Vagina (tissue), 2 donors: ENCODE results near the gene FAM135A. TPM values are rescaled to one million over a fixed set of nuclear protein-coding genes. Genes with fewer than 3 reads are reported as not detected.

ENCODE experiments used
- DNase-seq, 2 donors: peaks; one replicate each; pipeline ENCODE4 v3.0.0-alpha.2; 2017; ENCODE audit errors: extremely low spot score in 2 of 2
- H3K27ac ChIP-seq: fragments of 200-600 bp; sonication (generic); one replicate; pipeline ENCODE4 v1.5.1; 2019
- H3K27me3 ChIP-seq: fragments of 200-600 bp; sonication (generic); one replicate; pipeline ENCODE4 v1.5.1; 2019
- H3K36me3 ChIP-seq, 2 donors: fragments of 200-600 bp; sonication (generic); one replicate each; pipeline ENCODE4 v1.5.1; 2017 to 2019
- H3K4me1 ChIP-seq: fragments of 200-600 bp; sonication (generic); one replicate; pipeline ENCODE4 v1.5.1; 2019
- H3K4me3 ChIP-seq, 2 donors: fragments of 200-600 bp; sonication (generic); 1 replicate in 1 of 2; 2 replicates in 1 of 2; pipeline ENCODE4 v1.5.1; 2016 to 2019
- H3K9me3 ChIP-seq: fragments of 200-600 bp; sonication (generic); one replicate; pipeline ENCODE4 v1.5.1; 2019
- CTCF ChIP-seq, 3 experiments: fragments of 450-650 bp in 2 of 3; fragments of 200-600 bp in 1 of 3; sonication (generic) in 1 of 3; IDR thresholded peaks; one replicate each; pipeline ENCODE4 v1.5.1; 2017 to 2019; ENCODE audit warnings: antibody characterized with exemption in 3 of 3, mild to moderate bottlenecking in 2 of 3, moderate library complexity in 2 of 3
- POLR2A ChIP-seq, 2 donors: fragments of 450-650 bp; IDR thresholded peaks; one replicate each; pipeline ENCODE4 v1.6.1; 2017; ENCODE audit warnings: antibody characterized with exemption in 2 of 2, mild to moderate bottlenecking in 2 of 2, moderate library complexity in 2 of 2
- POLR2AphosphoS5 ChIP-seq, 2 donors: sonication (generic); formaldehyde crosslinking; IDR thresholded peaks; one replicate each; pipeline ENCODE4 v1.9.0; 2017; ENCODE audit warnings: antibody characterized with exemption in 2 of 2, mild to moderate bottlenecking in 2 of 2, low read depth in 1 of 2; ENCODE audit not compliant: insufficient read depth in 1 of 2
- intact Hi-C: fragments of 100-400 bp; cut with DNase I; formaldehyde crosslinking; loops from one replicate; pipeline ENCODE4 v1.15.1; 2023
- total RNA-seq: library from RNA; depleted of rRNA; stranded (reverse); fragments of >200 nt; gene quantifications from one replicate; pipeline ENCODE4 v1.2.3, GENCODE V29; 2016

The FAM135A gene
- total RNA-seq, 1 donor from 2014 or later, result 67.3 TPM

DNA sequence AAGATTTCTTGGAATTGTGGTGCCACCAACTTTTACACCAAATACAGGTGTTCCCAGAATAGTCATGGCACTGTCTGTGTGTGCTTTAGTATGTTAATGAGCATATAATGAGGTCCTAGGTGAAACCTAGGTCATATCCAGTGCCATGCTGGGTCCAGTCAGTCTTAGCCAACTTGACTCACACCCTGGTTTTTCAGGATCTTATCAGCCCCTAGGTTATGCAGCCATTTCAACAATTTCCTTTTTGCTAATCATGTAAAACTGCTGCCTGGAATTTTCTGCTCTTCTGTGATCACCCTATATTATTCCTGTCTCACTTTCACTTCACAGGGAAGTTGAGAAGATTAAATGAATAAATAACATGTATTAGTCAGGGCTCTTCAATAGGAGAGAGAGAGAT, 177.1 kb downstream of the FAM135A start:
- Histone ChIP-seq H3K27ac (no peak overlapping the region), H3K4me3 (no peak overlapping the region), H3K4me1 (no peaks in the 10 kb centered on the region), H3K27me3 (no peaks in the 10 kb centered on the region), H3K9me3 (no peaks in the 10 kb centered on the region), H3K36me3 (peaks cover 0 to 3% of the 10 kb centered on the region in 2 donors)
- intact Hi-C loops, result no loop called here
- TF ChIP-seq CTCF (IDR thresholded peaks at IDR 0.05) (no peak), POLR2A (IDR thresholded peaks at IDR 0.05) (no peak), POLR2AphosphoS5 (IDR thresholded peaks at IDR 0.05; ENCODE audit: insufficient read depth in 1 of 2, low read depth in 1 of 2) (no peak)
- DNase-seq, result no peak

DNA sequence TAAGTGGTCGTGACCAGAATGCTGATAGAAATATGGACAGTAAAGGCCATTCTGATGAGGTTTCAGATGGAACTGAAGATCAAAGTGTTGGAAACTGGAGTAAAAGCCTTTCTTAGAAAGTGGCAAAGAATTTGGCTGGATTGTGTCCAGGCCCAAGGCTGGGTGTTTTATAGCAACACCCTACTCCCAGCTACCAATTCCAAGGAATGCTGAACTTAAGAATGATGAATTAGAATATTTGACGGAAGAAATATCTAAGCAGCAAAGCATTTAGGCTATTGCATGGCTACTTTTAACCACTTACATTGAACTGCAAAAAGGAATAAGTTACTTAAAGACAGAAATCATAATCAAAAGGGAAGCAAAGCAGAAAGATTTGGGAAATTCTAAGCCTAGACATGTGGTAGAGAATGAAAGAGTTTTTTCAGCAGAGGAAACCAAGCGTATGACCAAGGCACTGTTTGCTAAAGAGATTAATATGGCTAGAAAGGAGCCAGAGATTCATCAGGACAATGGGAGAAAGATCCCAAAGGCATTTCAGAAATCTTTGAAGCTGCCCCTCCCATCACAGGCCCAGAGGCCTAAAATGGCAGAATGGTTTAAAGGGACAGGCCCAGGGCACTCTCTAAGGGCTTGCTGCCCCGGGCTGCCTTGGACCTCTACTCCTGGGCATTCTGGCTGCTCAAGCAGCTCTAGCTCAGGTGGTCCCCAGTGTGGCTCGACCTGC, 179.2 kb downstream of the FAM135A start:
- no peaks in the 10 kb centered on the region for H3K27me3 ChIP-seq
- no peaks in the 10 kb centered on the region for H3K9me3 ChIP-seq
- H3K4me3 ChIP-seq, result no peak overlapping the region
- no peak for DNase-seq
- no peaks in the 10 kb centered on the region for H3K4me1 ChIP-seq
- peaks cover 0 to 3% of the 10 kb centered on the region in 2 donors for H3K36me3 ChIP-seq
- TF ChIP-seq POLR2AphosphoS5 (IDR thresholded peaks at IDR 0.05; ENCODE audit: insufficient read depth in 1 of 2, low read depth in 1 of 2) (no peak), CTCF (IDR thresholded peaks at IDR 0.05) (no peak), POLR2A (IDR thresholded peaks at IDR 0.05) (no peak)
- no peak overlapping the region for H3K27ac ChIP-seq
- intact Hi-C loops, result no loop called here

- no peak for DNase-seq
- Histone ChIP-seq H3K4me3 (no peak overlapping the region), H3K27me3 (no peaks in the 10 kb centered on the region), H3K4me1 (no peaks in the 10 kb centered on the region), H3K9me3 (no peaks in the 10 kb centered on the region), H3K36me3 (peaks cover 0 to 3% of the 10 kb centered on the region in 2 donors), H3K27ac (no peak overlapping the region)
- TF ChIP-seq CTCF (IDR thresholded peaks at IDR 0.05) (no peak), POLR2A (IDR thresholded peaks at IDR 0.05) (no peak)
- intact Hi-C loops, result no loop called here
These were observed 179.8 kb downstream of the FAM135A start for GRCh38 chr6:70593118-70593486.

DNA sequence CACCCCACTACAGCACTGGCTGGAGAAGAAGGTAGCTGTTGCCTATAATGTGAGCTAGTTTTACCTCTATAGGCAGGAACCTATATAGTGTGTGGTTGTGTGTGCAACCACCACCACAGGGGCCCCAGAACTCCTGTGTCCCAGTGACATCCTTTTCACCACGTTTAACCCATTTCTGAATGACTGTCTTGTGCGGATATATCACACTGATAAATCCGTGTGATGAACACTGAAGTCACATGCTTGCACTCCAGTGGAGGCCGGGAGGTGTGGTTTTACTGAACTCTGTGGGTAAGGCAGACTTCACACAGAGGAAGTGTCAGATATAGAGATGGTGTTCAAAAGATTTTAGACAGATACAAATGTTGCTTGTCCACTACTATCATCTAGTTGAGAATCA, 185.9 kb downstream of the FAM135A start:
- intact Hi-C loops, result no loop called here
- Histone ChIP-seq H3K4me1 (no peaks in the 10 kb centered on the region), H3K27me3 (no peaks in the 10 kb centered on the region), H3K36me3 (no peaks in the 10 kb centered on the region), H3K9me3 (no peaks in the 10 kb centered on the region), H3K4me3 (no peak overlapping the region), H3K27ac (no peak overlapping the region)
- TF ChIP-seq POLR2A (IDR thresholded peaks at IDR 0.05) (no peak), POLR2AphosphoS5 (IDR thresholded peaks at IDR 0.05; ENCODE audit: insufficient read depth in 1 of 2, low read depth in 1 of 2) (no peak), CTCF (IDR thresholded peaks at IDR 0.05) (no peak)
- no peak for DNase-seq

DNA sequence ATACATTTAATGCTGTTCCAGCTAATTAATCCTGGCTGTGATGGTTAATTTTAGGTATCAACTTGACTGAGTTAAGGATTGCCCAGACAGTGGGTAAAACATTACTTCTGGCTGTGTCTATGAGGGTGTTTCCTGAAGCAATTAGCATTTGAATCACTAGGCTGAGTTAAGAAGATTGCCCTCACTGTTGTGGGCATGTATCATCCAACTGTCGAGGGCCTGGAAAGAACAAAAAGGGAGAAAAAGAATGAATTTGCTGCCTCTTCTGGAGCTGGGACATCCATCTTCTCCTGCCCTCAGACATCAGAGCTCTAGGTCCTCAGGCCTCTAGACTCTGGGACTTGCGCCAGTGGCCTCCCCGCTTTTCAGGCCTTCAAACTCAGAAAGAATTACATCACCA, 187.7 kb downstream of the FAM135A start:
- H3K27ac ChIP-seq, result no peak overlapping the region
- H3K4me1 ChIP-seq, result no peaks in the 10 kb centered on the region
- intact Hi-C loops, result no loop called here
- no peaks in the 10 kb centered on the region for H3K27me3 ChIP-seq
- no peak for TF ChIP-seq POLR2A (IDR thresholded peaks at IDR 0.05)
- TF ChIP-seq POLR2AphosphoS5 (IDR thresholded peaks at IDR 0.05; ENCODE audit: insufficient read depth in 1 of 2, low read depth in 1 of 2), result no peak
- TF ChIP-seq CTCF (IDR thresholded peaks at IDR 0.05), result no peak
- no peaks in the 10 kb centered on the region for H3K36me3 ChIP-seq
- no peak for DNase-seq
- no peak overlapping the region for H3K4me3 ChIP-seq
- no peaks in the 10 kb centered on the region for H3K9me3 ChIP-seq
